Keratinocyte (primary cell): ENCODE measurements around the gene TTC39B. TPM values are rescaled to one million over a fixed set of nuclear protein-coding genes. Genes with fewer than 3 reads are reported as not detected.
A peak's percentile ranks its signal among the peaks of the same experiment; 100 is the strongest.

Experiments
- DNase-seq: peaks from one replicate; pipeline ENCODE4 v3.0.0-alpha.2; 2011; ENCODE audit warnings: low read depth, missing footprints, low spot score
- FAIRE-seq: peaks from 2 replicates; lab custom pipeline; 2011; peaks lifted over from hg19 to GRCh38; lab: Jason Lieb, UNC
- H2AFZ ChIP-seq: 2 replicates; pipeline ENCODE4 v1.6.0; 2012; ENCODE audit warnings: low read length, control low read depth, inconsistent platforms; ENCODE audit not compliant: control insufficient read depth
- H3K27ac ChIP-seq: 2 replicates; pipeline ENCODE4 v1.5.1; 2011; ENCODE audit warnings: low read length; ENCODE audit not compliant: control insufficient read depth, insufficient read depth
- H3K27me3 ChIP-seq: 3 replicates; pipeline ENCODE4 v1.6.0; 2011; ENCODE audit warnings: low read length; ENCODE audit not compliant: control insufficient read depth, insufficient read depth; ENCODE audit errors: extremely low read depth
- H3K36me3 ChIP-seq, 2 experiments: 2 replicates in 1 of 2; 3 replicates in 1 of 2; pipeline ENCODE4 v1.5.1; 2011; ENCODE audit warnings: low read length in 2 of 2, mild to moderate bottlenecking in 1 of 2; ENCODE audit not compliant: control insufficient read depth in 2 of 2, insufficient read depth in 2 of 2; ENCODE audit errors: extremely low read depth in 1 of 2
- H3K4me1 ChIP-seq: 3 replicates; pipeline ENCODE4 v1.5.1; 2011; ENCODE audit warnings: low read length; ENCODE audit not compliant: control insufficient read depth, insufficient read depth; ENCODE audit errors: extremely low read depth
- H3K4me2 ChIP-seq: 3 replicates; pipeline ENCODE4 v1.6.0; 2011; ENCODE audit warnings: low read depth, low read length; ENCODE audit not compliant: control insufficient read depth, insufficient read depth; ENCODE audit errors: extremely low read depth
- H3K4me3 ChIP-seq, 3 experiments: fragments of 200-600 bp in 1 of 3; sonication (generic) in 1 of 3; 2 replicates in 2 of 3; 3 replicates in 1 of 3; pipeline ENCODE4 v1.5.1; 2011 to 2016; ENCODE audit warnings: low read length in 3 of 3, mild to moderate bottlenecking in 3 of 3, control low read depth in 2 of 3, inconsistent platforms in 1 of 3, low read depth in 1 of 3, mixed read lengths in 1 of 3, mixed run types in 1 of 3, moderate library complexity in 1 of 3; ENCODE audit not compliant: control insufficient read depth in 2 of 3, insufficient read depth in 2 of 3; ENCODE audit errors: extremely low read depth in 1 of 3
- H3K79me2 ChIP-seq: 2 replicates; pipeline ENCODE4 v1.6.0; 2012; ENCODE audit warnings: low read length; ENCODE audit not compliant: control insufficient read depth, insufficient read depth
- H3K9ac ChIP-seq: 3 replicates; pipeline ENCODE4 v1.6.0; 2011; ENCODE audit warnings: low read length; ENCODE audit not compliant: control insufficient read depth, insufficient read depth; ENCODE audit errors: extremely low read depth
- H3K9me1 ChIP-seq: 3 replicates; pipeline ENCODE4 v1.6.0; 2011; ENCODE audit warnings: low read length; ENCODE audit not compliant: control insufficient read depth, insufficient read depth; ENCODE audit errors: extremely low read depth
- H3K9me3 ChIP-seq: 2 replicates; pipeline ENCODE4 v1.5.1; 2012; ENCODE audit warnings: low read depth, low read length; ENCODE audit not compliant: control insufficient read depth
- H4K20me1 ChIP-seq: 3 replicates; pipeline ENCODE4 v1.6.0; 2011; ENCODE audit warnings: low read length; ENCODE audit not compliant: control insufficient read depth, insufficient read depth; ENCODE audit errors: extremely low read depth
- EZH2 ChIP-seq: IDR thresholded peaks from one replicate; pipeline ENCODE4 v1.6.1; 2012; ENCODE audit warnings: inconsistent platforms, mild to moderate bottlenecking, low read length, moderate library complexity
- dilution Hi-C: fragments of 300-500 bp; cut with MboI; formaldehyde crosslinking; loops from one replicate; pipeline ENCODE4 v1.7.0; 2020; ENCODE audit warnings: low sequenced_read_pairs; ENCODE audit not compliant: extremely low pct_ligation_motif_present
- polyA plus RNA-seq, 5 experiments: library from polyadenylated mRNA; depleted of rRNA in 3 of 5; stranded (reverse) in 3 of 5; stranded (forward) in 1 of 5; unstranded in 1 of 5; fragments of >200 nt; gene quantifications; 1 replicate in 1 of 5; 2 replicates in 3 of 5; 3 replicates in 1 of 5; pipeline versions ENCODE4 v1.2.1 to v1.2.3, GENCODE V29; 2011 to 2012; ENCODE audit warnings: missing spikeins in 2 of 5, low read depth in 1 of 5, low replicate concordance in 1 of 5
- TF ChIP-seq, protein P1 (sequence below), 3 experiments: IDR thresholded peaks in 1 of 3; conservative IDR thresholded peaks in 1 of 3; optimal IDR thresholded peaks in 1 of 3; 2 replicates in 2 of 3; 3 replicates in 1 of 3; pipeline versions ENCODE3 to v1.5.1; 2011; ENCODE audit warnings: low read length in 3 of 3, mild to moderate bottlenecking in 3 of 3, moderate library complexity in 2 of 3, control low read depth in 1 of 3, inconsistent platforms in 1 of 3; ENCODE audit not compliant: insufficient read depth in 2 of 3; ENCODE audit errors: extremely low read depth in 1 of 3

Gene TTC39B
- polyA plus RNA-seq, 1 donor (not counting 4 experiments of a cell fraction or from before 2014, with no cell fraction given), result 9.7 TPM

DNA sequence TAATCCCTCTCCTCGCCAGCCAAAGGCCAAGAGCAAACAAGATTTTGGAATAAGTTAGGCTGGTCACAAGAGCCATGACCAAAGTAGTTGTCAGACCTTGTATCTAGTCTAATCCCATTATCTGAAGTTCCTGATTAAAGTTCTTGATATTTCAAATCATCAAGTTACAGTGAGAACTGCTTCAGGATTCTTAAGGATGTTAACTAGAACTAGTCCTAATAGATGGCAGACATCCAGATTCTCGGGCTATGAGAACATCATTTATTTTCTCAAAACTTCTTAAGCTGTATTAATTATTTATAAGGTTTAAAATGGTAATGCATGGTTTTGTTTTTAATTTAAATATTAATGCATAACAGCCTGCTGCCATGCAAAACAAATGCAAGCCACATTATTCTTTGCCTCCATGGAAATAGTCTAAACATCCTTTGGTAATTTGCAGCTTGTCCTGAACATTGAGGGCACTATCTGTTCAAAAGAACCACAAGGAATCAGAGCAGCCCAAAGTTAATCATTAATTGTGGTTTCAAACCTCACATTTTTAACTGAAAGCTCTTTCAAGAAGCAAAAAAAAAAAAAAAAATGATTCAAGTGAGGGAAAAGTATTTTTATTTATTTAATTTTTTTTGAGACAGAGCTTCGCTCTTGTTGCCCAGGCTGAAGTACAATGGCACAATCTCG, 95.1 kb downstream of the TTC39B start:
- Histone ChIP-seq H3K9me3 (no peaks in the 10 kb centered on the region), H3K9ac (no peak overlapping the region), H3K36me3 (peaks cover 0 to 2% of the 10 kb centered on the region in 2 experiments), H3K27ac (no peak overlapping the region), H2AFZ (no peak overlapping the region), H4K20me1 (no peaks in the 10 kb centered on the region), H3K27me3 (no peaks in the 10 kb centered on the region), H3K79me2 (no peaks in the 10 kb centered on the region), H3K9me1 (no peaks in the 10 kb centered on the region), H3K4me3 (no peak overlapping the region), H3K4me1 (no peaks in the 10 kb centered on the region), H3K4me2 (no peak overlapping the region)
- TF ChIP-seq, protein P1, sequence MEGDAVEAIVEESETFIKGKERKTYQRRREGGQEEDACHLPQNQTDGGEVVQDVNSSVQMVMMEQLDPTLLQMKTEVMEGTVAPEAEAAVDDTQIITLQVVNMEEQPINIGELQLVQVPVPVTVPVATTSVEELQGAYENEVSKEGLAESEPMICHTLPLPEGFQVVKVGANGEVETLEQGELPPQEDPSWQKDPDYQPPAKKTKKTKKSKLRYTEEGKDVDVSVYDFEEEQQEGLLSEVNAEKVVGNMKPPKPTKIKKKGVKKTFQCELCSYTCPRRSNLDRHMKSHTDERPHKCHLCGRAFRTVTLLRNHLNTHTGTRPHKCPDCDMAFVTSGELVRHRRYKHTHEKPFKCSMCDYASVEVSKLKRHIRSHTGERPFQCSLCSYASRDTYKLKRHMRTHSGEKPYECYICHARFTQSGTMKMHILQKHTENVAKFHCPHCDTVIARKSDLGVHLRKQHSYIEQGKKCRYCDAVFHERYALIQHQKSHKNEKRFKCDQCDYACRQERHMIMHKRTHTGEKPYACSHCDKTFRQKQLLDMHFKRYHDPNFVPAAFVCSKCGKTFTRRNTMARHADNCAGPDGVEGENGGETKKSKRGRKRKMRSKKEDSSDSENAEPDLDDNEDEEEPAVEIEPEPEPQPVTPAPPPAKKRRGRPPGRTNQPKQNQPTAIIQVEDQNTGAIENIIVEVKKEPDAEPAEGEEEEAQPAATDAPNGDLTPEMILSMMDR (optimal IDR thresholded peaks at IDR 0.05 in 1 of 3, IDR thresholded peaks at IDR 0.05 in 1 of 3, conservative IDR thresholded peaks at IDR 0.05 in 1 of 3; ENCODE audit: extremely low read depth in 1 of 3, insufficient read depth in 2 of 3, low read length in 3 of 3), result no peak
- TF ChIP-seq EZH2, result no peak
- FAIRE-seq (no peak), DNase-seq (no peak)
- dilution Hi-C loops, result no loop called here

DNA sequence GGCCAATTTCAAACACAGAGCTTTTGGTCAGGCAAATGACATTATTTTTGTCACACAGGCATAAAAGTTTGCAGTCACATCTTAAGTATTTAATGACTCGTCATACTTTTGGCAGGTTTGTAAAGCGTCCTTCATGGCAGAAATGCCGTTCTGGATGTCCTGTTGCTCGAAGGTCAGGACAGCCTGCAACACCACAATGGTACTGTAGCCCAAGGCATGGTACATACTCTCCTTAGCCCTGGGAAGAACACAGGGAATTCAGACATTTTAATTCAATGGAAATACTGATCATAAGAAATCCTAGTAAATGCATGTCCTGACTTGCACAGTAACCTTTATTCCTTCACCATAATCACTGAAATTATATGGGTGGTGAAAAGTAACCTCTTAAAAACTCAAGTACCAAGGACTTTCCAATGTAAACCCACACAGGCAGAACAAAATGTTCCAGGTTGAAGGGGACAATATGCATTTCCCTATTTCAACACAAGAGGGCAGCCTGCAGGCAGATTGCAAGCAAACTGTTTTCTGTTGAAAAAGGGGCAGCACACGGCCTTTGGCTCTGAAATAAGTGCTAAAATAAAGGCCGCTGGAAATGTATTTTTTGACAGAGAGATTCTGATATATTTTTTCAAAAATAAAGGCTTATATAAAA, 95.7 kb downstream of the TTC39B start:
- dilution Hi-C loops, result no loop called here
- H3K79me2 ChIP-seq, result no peaks in the 10 kb centered on the region
- no peaks in the 10 kb centered on the region for H4K20me1 ChIP-seq
- no peaks in the 10 kb centered on the region for H3K9me1 ChIP-seq
- H3K4me1 ChIP-seq, result no peaks in the 10 kb centered on the region
- TF ChIP-seq EZH2, result no peak
- TF ChIP-seq, protein P1 (optimal IDR thresholded peaks at IDR 0.05 in 1 of 3, IDR thresholded peaks at IDR 0.05 in 1 of 3, conservative IDR thresholded peaks at IDR 0.05 in 1 of 3; ENCODE audit: extremely low read depth in 1 of 3, insufficient read depth in 2 of 3, low read length in 3 of 3), result peak; percentile 75 to 84 (median 81)
- no peaks in the 10 kb centered on the region for H3K9me3 ChIP-seq
- H3K4me2 ChIP-seq, result no peak overlapping the region
- H3K36me3 ChIP-seq, result peaks cover 0 to 2% of the 10 kb centered on the region in 2 experiments
- no peak overlapping the region for H3K9ac ChIP-seq
- DNase-seq, result peak; percentile 26
- H3K27me3 ChIP-seq, result no peaks in the 10 kb centered on the region
- no peak overlapping the region for H3K27ac ChIP-seq
- H3K4me3 ChIP-seq, result no peak overlapping the region
- H2AFZ ChIP-seq, result no peak overlapping the region
- FAIRE-seq, result peak; percentile 81
